GM21529 (cell line): ENCODE measurements around the gene PGBD5.

ENCODE experiments used
- ATAC-seq: cut with Tn5 transposase; IDR thresholded peaks from one replicate; pipeline ENCODE4 v1.9.1; 2021; ENCODE audit not compliant: unreplicated experiment

PGBD5 gene

DNA sequence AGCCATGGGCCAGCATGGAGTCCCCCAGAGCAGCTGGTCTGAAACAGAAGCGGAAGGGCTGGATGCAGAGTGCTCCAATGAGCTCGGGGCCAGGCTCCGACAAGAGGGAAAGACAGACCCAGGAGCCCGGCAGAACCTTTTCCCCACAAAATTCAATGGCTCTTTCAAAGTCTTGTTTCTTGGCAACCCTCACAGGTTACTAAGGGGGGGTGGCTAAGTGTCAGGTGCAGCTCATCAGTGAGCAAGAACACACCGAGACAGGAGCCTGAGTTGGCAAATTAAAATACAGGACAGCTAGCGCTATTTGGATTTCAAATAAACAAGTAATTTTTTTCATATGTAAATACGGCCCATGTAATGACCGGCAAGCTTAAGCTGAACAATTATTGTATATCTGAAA lies 27.3 kb downstream of the PGBD5 start:
- no peak for ATAC-seq

DNA sequence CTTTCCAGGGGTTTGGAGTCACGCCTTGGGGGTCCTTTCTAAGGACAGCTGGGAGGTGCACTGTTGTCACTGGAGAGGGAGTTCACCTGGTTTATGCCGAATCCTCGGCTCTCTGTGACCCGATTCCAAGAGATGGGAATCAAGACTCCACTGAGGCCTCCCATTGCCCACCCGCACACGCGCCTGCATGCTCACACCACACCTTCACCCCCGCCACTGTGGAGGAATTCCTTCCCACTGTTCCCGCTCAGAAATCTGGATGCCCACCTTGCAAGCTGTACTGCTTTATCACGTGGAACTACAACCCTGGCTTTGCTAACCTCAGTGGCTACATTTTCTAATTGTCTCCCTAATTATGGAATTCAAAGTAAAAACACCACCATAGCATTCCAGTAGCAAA lies 29.2 kb downstream of the PGBD5 start:
- ATAC-seq = no peak

DNA sequence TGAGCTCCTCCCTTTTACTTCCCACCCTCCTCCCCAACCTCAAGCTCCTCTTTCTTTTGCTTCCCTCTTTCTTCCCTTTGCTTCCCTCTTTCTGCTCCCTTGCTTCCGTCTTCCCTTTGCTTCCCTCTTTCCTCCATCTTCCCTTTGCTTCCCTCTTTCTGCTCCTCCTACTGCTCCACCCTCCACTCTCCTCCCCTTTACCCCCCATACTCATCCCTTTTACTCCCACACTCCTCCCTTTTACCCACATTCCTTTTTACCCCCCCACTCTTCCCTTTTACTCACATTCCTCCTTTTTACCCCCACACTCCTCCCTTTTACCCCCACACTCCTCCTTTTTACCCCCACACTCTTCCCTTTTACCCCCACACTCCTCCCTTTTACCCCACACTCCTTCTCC lies 30.2 kb downstream of the PGBD5 start:
- ATAC-seq = no peak

DNA sequence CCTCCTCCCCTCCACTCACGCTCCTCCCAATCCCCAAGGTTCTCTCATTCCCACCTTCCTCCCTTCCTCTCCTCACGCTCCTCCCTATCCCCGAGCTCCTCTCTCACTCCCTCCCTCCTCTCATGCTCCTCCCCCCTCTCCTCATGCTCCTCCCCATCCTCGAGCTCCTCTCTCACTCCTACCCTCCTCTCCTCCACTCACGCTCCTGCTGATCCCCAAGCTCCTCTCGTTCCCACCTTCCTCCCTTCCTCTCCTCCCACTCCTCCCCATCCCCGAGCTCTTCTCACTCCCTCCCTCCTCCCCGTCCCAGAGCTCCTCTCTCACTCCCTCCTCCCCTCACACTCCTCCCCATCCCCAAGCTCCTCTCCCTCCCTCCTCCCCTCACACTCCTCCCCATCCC lies 31.4 kb downstream of the PGBD5 start:
- ATAC-seq = no peak

DNA sequence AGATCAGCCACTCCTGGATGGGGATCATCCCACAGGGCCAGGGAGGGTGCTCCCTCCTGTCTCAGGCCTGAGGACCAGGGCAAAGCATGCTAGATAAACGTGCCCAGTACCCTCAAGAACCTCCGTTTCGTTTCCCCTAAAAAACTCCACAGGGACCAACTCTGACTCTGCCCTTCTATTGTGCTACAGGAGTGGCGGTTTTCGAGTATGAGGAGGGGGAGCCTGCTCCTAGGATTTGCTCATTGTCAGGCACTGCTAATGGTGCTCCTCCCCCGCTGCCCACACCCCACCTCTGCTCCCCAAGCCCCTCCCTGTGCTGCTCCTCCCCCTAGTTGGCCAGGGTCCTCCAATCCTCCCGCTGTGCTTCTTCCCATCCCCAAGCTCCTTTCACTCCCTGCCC lies 32.0 kb downstream of the PGBD5 start:
- ATAC-seq = no peak

DNA sequence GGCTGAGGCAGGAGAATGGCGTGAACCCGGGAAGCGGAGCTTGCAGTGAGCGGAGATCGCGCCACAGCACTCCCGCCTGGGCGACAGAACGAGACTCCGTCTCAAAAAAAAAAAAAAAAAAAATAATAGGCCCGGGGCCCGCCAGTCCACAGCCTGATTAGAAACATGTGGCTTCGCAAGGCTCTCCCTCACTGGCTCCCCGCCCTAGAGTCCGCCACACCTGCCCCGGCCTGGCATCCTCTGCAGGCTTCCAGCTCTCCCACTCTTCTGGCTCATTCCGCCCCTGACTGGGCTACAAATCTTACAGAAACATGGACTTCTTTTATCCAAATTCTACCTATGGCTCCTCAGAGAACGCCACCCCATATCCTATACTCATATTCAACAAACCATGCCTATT lies 32.4 kb downstream of the PGBD5 start:
- ATAC-seq = no peak

DNA sequence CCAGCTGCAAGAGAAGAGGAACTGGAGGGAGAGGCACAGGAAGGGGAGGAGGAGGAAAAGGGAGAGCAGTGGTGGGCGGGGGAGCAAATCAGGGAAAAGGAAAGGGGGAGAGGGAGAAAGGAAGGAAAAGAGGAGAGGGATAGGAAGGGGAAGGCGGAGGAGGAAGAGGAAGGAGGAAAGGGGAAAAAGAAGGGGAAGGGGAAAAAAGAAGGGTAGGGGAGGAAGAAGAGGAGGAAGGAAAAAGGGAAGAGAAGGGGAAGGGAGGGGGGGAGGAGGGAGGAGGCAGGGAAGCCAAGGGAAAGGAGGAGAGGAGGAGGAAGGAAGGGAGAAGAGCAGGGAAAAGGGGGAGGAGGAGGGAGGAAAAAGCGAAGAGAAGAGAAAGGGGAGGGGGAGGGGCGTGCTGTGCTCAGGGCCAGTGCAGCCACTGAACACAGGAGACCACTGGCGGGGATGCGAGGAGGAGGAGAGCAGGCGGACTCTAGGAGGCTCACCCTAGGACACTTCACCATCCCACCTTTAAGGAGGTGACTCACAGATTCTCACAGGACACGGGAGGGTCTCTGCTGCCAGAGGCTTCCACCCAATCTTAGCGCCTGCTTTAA lies 33.1 kb downstream of the PGBD5 start:
- ATAC-seq = no peak

DNA sequence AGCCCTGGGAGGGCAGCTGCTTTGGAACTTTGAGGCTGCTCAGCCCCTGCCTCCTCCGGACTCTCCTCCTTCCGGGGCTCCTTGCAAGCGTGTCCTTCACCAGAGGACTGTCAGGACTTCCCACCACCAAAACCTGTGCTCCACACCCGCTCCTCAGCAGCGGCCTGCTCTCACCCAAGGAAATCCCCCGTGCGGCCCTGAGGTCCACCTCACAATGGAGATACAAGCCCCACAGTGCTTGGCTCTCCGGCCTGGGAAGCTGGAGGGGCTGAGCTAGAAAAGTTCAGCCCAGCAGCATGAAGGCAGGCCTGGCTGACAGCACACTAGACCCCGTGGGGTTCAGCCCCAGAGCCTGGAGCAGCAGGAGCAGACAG lies 33.6 kb downstream of the PGBD5 start:
- ATAC-seq = no peak

DNA sequence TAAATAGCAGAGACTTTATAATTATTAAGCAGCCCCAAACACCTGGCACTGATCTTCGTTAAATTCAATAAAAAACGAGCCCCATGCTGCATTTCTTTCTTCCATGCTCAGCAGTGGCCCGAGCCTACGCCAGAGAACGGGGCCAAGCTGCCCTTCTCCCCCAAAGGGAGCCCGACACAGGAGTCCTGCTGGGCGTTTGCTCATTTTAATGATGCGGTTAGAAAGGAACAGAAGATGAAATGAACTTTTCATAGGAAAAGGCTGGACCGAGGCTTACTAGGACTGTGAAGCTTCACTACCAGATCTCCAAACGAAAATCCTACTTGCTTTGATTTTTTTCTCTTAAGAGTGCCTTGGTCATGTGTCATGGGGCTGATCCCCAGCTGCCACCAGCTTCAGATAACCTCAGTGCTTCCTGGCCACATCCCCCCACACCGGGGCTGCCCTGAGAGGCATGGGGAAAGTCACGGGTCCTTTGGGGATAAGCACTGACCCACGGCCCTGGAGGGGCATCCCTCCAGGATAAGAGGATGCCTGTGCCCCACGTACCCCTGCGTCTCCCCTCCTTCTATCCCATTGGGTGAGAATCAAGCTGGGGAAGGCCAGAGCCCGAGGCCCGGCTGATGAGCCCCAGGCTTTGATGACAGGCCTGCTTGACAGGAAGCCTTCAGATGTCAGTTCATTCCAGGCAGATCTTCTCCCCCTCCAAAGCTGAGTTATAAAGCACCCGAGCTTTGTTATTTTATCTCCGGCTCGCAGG lies 34.2 kb downstream of the PGBD5 start:
- ATAC-seq = no peak

DNA sequence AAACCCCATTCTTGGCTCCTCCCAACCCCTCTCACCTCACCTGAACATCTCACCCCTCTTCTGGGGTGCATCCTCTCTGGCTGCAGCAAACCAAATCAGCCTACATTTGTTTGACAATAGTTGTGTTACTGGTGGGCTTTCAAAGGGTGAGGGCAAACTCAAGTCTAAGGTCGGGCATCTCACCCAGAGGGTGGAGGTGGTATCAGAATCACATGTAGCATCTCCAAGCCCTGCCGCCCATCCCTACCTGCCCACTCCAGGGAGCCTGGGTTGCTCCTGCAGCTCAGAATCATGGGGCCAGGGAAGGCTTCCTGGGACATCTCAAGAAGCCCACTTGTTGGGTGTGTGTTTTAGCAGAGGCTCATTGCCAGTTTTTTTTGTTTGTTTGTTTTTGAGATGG lies 35.8 kb downstream of the PGBD5 start:
- no peak for ATAC-seq

DNA sequence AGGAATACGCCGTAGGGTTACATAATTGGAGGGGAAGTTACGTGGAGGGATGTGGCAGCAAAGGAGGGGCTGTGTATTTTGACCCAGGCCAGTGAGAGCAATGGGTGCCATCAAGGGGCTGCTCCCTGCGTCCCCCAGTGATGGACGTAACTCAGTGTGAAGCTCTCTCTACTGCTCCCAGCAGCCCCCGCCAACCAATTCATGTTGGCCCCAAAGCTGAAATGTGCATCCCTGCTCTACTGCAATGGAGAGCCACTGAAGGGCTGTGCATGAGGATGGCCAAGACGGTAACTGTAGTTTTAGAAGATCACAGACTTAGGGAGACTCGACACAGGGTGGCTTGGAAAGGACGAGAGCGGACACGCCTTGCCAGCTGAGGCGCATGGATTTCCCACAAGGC lies 38.3 kb downstream of the PGBD5 start:
- ATAC-seq = no peak

DNA sequence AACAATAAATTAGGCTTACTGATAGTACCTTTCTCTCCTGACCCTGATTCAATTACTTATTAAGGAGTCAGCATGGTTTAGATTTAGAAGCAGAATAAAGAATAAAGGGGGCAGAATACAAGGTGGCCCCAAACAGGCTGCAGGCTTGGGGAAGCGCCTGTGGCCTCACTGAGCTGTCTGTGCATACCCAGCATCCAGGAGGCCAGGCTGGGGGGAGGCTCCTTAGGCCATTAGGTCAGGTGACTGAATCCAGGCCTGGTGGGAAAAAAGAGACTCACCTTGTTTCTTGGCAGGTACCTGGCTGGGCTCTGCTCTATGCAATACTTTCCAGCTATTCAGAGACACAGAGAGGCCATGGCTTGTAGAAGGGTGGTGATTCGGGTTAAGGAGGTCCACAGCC lies 38.8 kb downstream of the PGBD5 start:
- ATAC-seq = no peak

DNA sequence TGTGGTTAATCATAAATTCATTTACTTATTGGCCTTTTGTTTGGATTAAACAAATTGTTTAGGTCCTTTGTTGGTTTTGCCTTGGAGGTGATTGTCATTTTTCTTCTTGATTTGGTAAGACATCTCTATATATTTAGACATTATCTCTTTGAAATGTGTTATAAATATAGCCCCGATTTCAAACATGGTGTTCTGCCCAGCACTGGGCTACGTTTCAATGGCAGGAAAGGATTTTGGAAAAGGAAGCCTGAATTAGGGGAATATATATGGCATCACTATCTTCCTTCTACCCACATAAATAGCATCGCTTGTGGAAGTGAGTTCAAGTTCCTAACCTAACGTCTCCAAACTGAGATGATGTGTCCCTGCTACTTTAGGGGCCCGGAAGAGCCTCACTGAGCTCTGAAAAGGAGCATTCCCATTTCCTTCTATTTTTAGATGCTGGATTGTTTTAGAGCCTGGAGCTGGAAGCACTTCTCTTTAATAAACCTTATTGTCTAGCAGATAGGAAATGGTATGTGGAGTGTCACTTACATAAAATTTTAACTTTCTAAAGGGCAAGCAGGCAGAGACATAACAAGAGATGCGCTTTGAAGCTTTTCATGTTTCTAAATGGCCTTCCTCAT lies 39.4 kb downstream of the PGBD5 start:
- ATAC-seq = no peak

DNA sequence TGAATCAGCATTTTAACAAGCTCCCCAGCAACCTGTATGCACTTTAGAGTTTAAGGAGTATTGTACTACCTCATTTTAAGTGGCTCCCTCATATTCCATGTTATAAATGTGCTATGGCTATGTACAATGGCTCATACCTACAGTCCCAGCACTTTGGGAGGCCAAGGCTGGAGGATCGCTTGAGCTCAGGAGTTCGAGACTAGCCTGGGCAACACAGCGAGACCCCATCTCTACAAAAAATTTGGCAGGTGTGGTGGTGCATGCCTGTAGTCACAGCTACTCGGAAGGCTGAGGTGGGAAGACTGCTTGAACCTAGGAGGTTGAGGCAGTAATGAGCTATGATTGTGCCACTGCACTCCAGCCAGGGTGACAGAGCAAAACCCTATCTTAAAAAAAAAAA lies 40.2 kb downstream of the PGBD5 start:
- ATAC-seq = no peak

DNA sequence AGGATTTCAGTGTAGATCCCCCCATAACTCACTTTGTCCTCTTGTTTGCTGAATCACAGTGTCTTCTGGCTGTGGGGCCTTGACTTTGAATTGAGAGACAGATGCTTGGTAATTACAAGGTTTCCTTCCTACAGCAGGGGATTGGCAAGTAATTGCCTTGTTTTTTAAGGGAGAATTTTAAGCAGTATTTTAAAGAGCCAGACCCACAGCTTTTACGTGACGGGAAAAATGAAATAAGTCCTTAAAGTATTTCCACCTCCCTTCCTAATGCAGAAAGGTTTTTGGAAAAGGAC lies 41.0 kb downstream of the PGBD5 start:
- ATAC-seq = no peak

DNA sequence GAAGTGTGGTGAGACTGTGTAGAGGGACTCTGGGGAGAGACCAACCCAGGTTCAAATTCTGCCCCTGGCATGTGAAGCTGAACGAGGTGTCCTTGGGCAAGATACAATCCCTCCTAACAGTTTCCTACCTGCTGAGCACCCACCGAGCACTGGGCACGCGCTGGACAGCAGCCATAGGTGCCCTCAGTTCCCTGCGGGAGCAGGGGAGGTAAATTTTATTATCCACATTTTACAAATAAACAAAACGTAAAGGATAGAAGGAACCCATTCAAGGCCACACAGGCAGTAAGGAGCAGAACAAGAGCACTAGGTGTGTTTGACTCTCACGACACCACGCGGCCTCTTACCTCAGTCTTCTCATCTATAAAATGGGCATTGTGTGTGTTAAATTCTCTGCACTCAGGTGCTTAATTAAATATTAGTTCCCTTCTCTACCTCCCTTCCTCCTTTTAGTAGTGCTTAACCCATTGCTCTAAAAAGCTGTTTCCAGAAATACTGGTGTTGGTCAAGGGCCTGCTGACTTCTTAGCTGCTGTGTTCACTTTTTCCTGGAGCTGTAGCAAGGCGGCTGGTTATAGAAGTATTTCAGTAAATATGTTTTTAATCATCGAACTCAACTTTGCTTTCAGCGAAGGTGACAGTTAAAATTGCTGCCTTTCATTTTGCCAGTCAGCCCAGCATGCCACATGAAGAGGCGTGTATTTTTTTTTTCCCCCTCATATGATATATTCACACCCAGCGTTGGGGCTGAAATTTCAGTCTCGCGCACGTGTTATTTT lies 41.6 kb downstream of the PGBD5 start:
- ATAC-seq = no peak

DNA sequence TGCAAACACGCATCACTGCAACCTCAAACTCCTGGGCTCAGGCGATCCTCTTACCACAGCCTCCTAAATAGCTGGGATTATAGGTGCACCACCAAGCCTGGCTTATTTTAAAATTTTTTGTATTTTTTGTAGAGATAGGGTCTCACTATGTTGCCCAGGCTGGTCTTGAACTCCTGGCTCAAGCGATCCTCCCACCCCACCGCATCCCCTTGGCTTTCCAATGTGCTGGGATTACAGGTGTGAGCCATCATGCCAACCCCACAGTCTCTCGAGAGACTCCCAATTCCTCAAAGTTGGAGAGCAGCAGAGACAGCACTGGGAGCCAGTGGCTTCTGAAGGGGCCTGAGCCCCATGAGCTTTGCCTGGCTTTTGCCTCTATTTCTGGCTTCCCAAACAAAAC lies 42.7 kb downstream of the PGBD5 start:
- ATAC-seq = no peak

DNA sequence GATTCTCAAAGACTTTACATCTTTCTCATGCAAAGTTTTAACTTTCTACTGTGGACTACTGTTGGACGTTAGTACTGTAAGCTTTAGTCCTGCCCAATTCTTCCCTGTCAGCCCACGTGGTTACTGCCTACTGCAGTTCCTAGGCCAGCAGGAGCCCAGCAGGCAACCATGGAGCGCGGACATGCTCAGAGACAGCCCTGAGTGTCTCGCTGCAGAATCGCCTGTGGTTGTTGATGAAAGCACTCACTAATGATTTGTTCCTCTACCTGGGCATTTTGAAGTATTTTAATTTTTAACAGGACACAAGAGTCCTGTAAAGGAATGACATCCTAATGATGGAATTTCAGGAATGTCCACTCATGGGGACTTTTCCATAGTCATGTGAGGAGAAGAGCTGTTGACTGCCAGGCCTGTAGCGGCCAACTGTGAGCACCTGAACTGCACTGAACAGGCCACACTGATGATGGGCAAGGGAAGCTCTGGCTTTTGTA lies 44.1 kb downstream of the PGBD5 start:
- ATAC-seq = no peak

DNA sequence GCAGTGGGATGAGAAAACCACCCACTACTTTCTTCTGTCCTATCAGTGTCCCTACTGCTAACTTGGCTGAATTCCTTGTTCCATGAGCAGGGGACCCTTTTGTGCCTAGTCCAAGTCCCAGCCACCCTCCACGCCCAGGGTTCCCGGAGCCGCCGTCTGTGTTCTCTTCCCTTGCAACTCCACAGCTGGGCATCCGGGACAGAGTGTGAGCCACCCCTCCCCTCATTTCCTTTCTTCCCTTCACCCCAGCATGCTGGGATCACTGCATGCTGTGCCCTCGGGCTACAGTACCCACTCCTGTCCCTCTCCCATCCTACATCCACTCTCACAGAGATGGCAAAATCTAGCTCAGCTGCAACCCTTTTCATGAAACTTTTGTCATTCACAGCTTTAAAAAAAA lies 44.5 kb downstream of the PGBD5 start:
- no peak for ATAC-seq

DNA sequence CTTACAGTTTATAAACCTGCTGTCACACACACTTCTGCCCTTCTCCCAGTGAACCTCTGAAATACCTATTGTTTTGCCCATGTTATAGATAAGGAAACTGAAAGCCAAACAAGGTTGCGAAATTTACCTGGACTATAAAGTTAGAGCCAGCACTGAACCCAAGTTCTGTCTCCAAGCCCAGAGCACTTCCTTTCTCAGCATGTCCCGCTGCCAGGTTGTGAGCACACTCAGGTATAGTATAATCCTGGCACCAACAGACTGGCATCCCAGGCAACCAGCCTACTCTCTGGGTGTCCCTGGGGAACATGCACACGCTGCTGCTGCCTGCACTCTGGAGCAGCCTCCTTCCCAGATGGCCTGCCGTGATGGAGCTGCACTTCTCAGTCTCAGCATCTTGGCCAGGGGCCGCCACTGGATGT lies 45.1 kb downstream of the PGBD5 start:
- no peak for ATAC-seq

DNA sequence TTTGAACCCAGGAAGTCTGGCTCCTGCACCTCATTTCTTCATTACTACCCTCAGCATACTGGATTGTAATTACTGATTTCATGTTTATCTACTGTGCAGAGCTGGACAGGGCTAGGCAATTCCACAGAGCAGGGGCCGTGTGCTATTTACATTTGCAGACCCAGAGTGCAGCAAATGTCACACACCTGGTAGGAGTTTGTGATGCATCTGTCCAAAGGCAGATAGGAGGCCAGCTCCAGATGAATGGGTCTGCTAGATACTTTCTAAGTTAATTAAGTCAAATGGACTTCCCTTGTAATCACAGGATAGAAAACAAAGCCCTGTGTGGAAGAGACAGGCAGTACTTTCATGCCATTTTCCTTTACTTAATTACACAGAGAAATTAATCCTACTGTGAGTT lies 46.2 kb downstream of the PGBD5 start:
- no peak for ATAC-seq

DNA sequence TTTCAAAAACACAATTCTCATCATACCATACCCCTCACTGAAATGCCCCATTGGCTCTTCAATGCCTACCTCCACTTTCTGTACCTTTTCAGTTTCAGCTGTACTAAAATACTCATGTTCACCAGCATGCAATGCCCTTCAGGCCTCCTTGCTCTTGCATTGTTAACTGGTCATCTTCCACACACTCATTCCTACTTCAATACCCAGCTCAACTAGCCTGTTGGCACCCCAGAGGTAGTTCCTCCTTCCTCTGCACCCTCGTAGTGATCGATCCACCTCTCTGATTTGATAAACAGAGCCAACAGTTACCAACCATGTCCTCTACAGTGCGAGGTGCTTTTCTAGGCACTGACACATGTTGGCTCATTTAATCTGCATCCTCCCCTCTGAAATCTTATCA lies 46.7 kb downstream of the PGBD5 start:
- ATAC-seq = no peak
